Measurements from ENCODE around the gene CELF1. TPM values are rescaled to one million over a fixed set of nuclear protein-coding genes. Genes with fewer than 3 reads are reported as not detected.

The CELF1 gene
- total RNA-seq, 4 donors from 2014 or later, result 90.3 to 210 (median 101) TPM

DNA sequence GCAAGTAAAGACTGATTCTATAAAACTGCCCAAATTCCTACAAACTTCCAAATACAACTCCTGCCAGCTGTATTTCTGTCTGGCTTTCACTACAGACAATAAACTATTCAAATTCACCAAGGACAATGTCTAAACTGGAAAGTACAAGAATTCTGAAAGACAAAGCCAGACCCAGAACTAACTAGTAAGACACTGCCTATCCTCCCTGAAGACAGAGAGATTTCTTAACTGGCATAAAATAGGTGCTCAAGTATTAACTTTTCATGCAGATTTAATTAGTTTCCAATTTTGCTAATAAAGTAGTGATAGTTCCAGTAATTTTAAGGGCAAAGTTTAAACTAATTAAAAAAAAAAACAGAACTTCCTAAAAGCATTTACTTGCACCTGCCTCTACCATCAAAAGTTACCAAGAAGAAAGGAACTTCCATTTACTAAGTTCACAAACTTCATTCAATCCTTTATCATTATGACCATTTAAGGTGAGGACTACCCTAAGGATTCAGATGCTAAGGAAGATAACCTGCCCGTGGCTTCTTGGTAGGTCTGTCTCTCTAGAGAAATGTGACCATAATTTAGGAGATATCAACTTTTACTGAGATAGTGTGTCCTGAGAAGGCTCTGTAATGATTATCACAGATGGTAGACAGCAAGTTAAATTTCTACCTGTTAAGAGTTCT lies 45.2 kb downstream of the CELF1 start:
- no peak overlapping the region for H3K27ac ChIP-seq
- H3K27me3 ChIP-seq, result no peaks in the 10 kb centered on the region
- H3K4me3 ChIP-seq, result no peak overlapping the region
- WGBS, result 38% methylated on average over 1 of the region's 1 CpG
- no peaks in the 10 kb centered on the region for H3K36me3 ChIP-seq
- H3K4me1 ChIP-seq, result peaks cover 56% of the 10 kb centered on the region
- DNase-seq (ENCODE audit: low spot score in 2 of 2), result no peak
- H3K9me3 ChIP-seq, result no peaks in the 10 kb centered on the region
- TF ChIP-seq, protein P1, sequence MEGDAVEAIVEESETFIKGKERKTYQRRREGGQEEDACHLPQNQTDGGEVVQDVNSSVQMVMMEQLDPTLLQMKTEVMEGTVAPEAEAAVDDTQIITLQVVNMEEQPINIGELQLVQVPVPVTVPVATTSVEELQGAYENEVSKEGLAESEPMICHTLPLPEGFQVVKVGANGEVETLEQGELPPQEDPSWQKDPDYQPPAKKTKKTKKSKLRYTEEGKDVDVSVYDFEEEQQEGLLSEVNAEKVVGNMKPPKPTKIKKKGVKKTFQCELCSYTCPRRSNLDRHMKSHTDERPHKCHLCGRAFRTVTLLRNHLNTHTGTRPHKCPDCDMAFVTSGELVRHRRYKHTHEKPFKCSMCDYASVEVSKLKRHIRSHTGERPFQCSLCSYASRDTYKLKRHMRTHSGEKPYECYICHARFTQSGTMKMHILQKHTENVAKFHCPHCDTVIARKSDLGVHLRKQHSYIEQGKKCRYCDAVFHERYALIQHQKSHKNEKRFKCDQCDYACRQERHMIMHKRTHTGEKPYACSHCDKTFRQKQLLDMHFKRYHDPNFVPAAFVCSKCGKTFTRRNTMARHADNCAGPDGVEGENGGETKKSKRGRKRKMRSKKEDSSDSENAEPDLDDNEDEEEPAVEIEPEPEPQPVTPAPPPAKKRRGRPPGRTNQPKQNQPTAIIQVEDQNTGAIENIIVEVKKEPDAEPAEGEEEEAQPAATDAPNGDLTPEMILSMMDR (IDR thresholded peaks at IDR 0.05), result no peak
- TF ChIP-seq POLR2AphosphoS5 (IDR thresholded peaks at IDR 0.05) (no peak), POLR2A (IDR thresholded peaks at IDR 0.05) (no peak), EP300 (IDR thresholded peaks at IDR 0.05) (no peak)

DNA sequence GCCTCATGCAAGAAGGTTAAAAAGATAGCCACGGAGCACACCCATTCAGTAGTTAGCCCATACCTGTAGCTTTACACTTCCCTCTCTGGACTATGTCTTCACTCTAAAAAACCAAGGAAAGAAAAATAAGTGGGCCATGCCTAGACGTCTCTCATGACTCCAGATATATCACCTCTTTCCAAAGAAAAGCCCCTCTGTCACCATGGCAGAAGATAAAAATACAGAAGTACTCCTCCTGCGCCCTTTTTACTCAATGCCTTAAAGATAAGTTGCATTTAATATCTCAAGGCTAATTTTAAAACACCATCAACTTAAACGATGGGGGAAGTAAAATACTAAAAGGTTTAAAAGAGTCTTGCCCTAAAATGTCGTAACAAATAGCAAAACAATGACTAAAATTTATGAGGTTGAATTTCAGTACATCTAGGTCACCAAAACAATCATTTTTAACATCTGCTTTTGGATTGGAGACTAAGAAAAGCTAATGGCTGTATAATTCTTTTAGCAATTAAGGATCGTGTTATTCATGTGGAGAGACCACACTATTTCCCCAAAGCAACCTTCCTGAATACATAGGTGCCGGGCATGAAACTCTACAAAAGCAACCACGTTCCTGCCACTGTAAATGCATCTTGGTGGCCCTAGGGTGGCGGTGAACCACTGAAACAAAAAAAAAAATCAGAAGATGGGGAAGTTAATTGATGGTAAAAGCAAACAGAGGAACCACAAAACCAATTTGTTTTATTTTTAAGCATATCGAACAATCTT lies 46.0 kb downstream of the CELF1 start:
- Histone ChIP-seq H3K27ac (no peak overlapping the region), H3K4me3 (no peak overlapping the region), H3K9me3 (no peaks in the 10 kb centered on the region), H3K36me3 (no peaks in the 10 kb centered on the region), H3K4me1 (peaks cover 53% of the 10 kb centered on the region), H3K27me3 (no peaks in the 10 kb centered on the region)
- DNase-seq (ENCODE audit: low spot score in 2 of 2), result no peak
- 60% methylated on average over 10 of the region's 10 CpGs for WGBS
- TF ChIP-seq, protein P1 (IDR thresholded peaks at IDR 0.05), result no peak
- TF ChIP-seq EP300 (IDR thresholded peaks at IDR 0.05) (no peak), POLR2AphosphoS5 (IDR thresholded peaks at IDR 0.05) (no peak), POLR2A (IDR thresholded peaks at IDR 0.05) (no peak)

DNA sequence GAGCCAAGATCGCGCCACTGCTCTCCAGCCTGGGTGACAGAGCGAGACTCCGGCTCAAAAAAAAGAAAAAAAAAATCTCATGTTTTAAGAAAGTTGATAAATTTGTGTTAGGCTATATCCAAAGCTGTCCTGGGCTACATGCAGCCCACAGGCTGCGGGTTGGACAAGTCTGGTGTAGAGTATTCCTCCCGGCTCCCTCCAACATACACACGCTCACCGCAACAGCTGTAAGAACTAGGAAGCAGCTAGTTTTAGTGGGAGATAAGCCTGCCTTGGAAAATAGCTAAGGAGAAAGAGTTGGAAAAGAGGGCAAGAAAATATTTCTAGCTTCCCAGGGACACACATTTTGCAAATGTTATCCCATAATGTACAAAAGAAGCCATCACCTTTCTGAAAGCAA lies 46.6 kb downstream of the CELF1 start:
- Histone ChIP-seq H3K4me1 (peaks cover 49% of the 10 kb centered on the region), H3K9me3 (no peaks in the 10 kb centered on the region), H3K27me3 (no peaks in the 10 kb centered on the region), H3K4me3 (no peak overlapping the region), H3K36me3 (no peaks in the 10 kb centered on the region), H3K27ac (no peak overlapping the region)
- WGBS, result 92% methylated on average over 8 of the region's 8 CpGs
- no peak for TF ChIP-seq POLR2AphosphoS5 (IDR thresholded peaks at IDR 0.05)
- no peak for TF ChIP-seq EP300 (IDR thresholded peaks at IDR 0.05)
- TF ChIP-seq POLR2A (IDR thresholded peaks at IDR 0.05), result no peak
- TF ChIP-seq, protein P1 (IDR thresholded peaks at IDR 0.05), result no peak
- no peak for DNase-seq (ENCODE audit: low spot score in 2 of 2)

DNA sequence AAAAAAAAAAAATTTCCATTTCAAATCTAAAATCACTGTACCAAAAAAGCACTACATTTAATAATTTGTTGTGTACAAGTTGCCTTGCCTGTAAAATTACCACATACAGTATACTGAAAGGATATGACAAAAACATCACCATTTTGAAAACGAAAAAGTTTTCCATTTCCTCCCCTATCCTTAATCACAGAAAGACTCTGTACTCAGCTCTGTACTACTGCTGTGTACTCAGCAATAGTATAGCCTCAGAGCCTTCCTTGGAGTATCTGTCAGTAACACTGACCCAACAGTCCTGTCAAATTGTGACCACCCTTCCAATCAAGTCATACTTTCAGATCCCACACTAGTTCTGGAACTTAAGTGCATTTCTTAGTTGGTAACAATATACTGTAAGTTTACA lies 48.0 kb downstream of the CELF1 start:
- H3K27me3 ChIP-seq, result no peaks in the 10 kb centered on the region
- H3K4me1 ChIP-seq, result peaks cover 42% of the 10 kb centered on the region
- H3K9me3 ChIP-seq, result no peaks in the 10 kb centered on the region
- no peak overlapping the region for H3K27ac ChIP-seq
- TF ChIP-seq POLR2A (IDR thresholded peaks at IDR 0.05) (no peak), EP300 (IDR thresholded peaks at IDR 0.05) (no peak), POLR2AphosphoS5 (IDR thresholded peaks at IDR 0.05) (no peak)
- TF ChIP-seq, protein P1 (IDR thresholded peaks at IDR 0.05), result no peak
- H3K4me3 ChIP-seq, result no peak overlapping the region
- WGBS, result 77% methylated on average over 1 of the region's 1 CpG
- no peaks in the 10 kb centered on the region for H3K36me3 ChIP-seq
- DNase-seq (ENCODE audit: low spot score in 2 of 2), result no peak

DNA sequence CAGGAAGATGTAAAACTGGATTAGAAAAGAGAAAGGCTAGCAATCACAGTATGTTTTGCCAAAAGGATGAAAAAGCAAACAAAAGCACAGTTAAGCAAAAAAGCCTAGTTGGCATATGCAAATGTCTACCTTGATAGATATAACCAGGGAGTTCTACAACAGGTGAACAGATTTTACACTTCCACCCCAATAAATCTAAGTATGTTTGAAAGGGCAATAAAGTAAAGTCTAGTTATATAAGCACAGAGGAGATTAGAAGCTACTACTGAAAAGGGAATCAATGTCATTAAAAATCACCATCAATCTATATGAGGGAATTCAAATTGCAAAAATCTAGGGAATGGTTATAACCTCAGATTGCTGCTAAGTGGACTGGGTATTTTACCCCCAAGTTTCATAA lies 49.7 kb downstream of the CELF1 start:
- TF ChIP-seq, protein P1 (IDR thresholded peaks at IDR 0.05), result no peak
- TF ChIP-seq POLR2A (IDR thresholded peaks at IDR 0.05) (no peak), EP300 (IDR thresholded peaks at IDR 0.05) (no peak), POLR2AphosphoS5 (IDR thresholded peaks at IDR 0.05) (no peak)
- H3K27ac ChIP-seq, result no peak overlapping the region
- no peaks in the 10 kb centered on the region for H3K36me3 ChIP-seq
- no peak overlapping the region for H3K4me3 ChIP-seq
- H3K4me1 ChIP-seq, result peaks cover 44% of the 10 kb centered on the region
- no peak for DNase-seq (ENCODE audit: low spot score in 2 of 2)
- H3K27me3 ChIP-seq, result no peaks in the 10 kb centered on the region
- H3K9me3 ChIP-seq, result no peaks in the 10 kb centered on the region
